Measurements from ENCODE around the gene SAFB. TPM values are rescaled to one million over a fixed set of nuclear protein-coding genes. Genes with fewer than 3 reads are reported as not detected.

Gene SAFB
- total RNA-seq, 1 donor from 2014 or later = 65.1 TPM

DNA sequence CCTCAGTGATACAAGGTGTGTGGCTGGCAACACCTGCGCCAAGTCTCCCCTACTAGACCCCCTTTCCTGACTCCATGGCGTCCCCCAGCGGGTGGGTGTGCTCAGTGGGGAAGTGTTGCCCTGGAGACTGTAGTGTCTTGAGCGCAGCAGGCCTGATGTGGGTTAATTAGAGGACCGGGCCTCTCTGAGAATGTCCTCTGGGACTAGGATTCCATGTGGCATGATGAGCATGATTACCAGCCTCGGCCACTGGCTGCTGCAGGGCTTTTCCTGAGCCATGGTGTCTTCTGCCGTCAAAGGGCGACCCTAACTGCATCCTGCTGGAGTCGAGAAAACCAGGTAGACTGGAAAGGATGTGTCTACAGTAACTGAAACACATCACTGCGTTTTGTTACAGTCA, 29.4 kb downstream of the SAFB start:
- Mint-ChIP-seq H3K9me3 (ENCODE audit: unreplicated experiment) (no peaks in the 10 kb centered on the region), H3K4me1 (ENCODE audit: low read depth, unreplicated experiment) (no peaks in the 10 kb centered on the region), H3K27ac (ENCODE audit: unreplicated experiment) (no peak overlapping the region), H3K4me3 (ENCODE audit: unreplicated experiment) (no peak overlapping the region), H3K36me3 (ENCODE audit: low read depth, unreplicated experiment) (peaks cover 33% of the 10 kb centered on the region), H3K27me3 (ENCODE audit: low read depth, unreplicated experiment) (no peaks in the 10 kb centered on the region)
- H3K4me2 ChIP-seq (ENCODE audit: low read length) = no peak overlapping the region
- no peak for FAIRE-seq
- peaks cover 64% of the 10 kb centered on the region for H3K36me3 ChIP-seq (ENCODE audit: insufficient read depth, low read length)
- H3K9ac ChIP-seq (ENCODE audit: low read length) = no peak overlapping the region
- H3K27me3 ChIP-seq (ENCODE audit: insufficient read depth, low read length) = no peaks in the 10 kb centered on the region
- H3K4me3 ChIP-seq (ENCODE audit: insufficient read depth, low read depth, low read length) = no peak overlapping the region
- no peak overlapping the region for H2AFZ ChIP-seq (ENCODE audit: low read depth, low read length)
- TF ChIP-seq EZH2 (IDR thresholded peaks at IDR 0.05; ENCODE audit: insufficient read depth, low read length) = no peak
- TF ChIP-seq, protein P1, sequence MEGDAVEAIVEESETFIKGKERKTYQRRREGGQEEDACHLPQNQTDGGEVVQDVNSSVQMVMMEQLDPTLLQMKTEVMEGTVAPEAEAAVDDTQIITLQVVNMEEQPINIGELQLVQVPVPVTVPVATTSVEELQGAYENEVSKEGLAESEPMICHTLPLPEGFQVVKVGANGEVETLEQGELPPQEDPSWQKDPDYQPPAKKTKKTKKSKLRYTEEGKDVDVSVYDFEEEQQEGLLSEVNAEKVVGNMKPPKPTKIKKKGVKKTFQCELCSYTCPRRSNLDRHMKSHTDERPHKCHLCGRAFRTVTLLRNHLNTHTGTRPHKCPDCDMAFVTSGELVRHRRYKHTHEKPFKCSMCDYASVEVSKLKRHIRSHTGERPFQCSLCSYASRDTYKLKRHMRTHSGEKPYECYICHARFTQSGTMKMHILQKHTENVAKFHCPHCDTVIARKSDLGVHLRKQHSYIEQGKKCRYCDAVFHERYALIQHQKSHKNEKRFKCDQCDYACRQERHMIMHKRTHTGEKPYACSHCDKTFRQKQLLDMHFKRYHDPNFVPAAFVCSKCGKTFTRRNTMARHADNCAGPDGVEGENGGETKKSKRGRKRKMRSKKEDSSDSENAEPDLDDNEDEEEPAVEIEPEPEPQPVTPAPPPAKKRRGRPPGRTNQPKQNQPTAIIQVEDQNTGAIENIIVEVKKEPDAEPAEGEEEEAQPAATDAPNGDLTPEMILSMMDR (IDR thresholded peaks at IDR 0.05; ENCODE audit: insufficient read depth, low read depth, low read length) = no peak
- peaks cover 9% of the 10 kb centered on the region for H3K79me2 ChIP-seq (ENCODE audit: insufficient read depth, low read length)
- no peak for DNase-seq (ENCODE audit: low read depth)
- H3K4me1 ChIP-seq (ENCODE audit: insufficient read depth, low read length) = no peaks in the 10 kb centered on the region
- H3K9me3 ChIP-seq (ENCODE audit: insufficient read depth, low read depth, low read length) = no peaks in the 10 kb centered on the region
- H4K20me1 ChIP-seq (ENCODE audit: insufficient read depth, low read length) = peaks cover 42% of the 10 kb centered on the region
- H3K27ac ChIP-seq (ENCODE audit: low read depth, low read length) = no peak overlapping the region

DNA sequence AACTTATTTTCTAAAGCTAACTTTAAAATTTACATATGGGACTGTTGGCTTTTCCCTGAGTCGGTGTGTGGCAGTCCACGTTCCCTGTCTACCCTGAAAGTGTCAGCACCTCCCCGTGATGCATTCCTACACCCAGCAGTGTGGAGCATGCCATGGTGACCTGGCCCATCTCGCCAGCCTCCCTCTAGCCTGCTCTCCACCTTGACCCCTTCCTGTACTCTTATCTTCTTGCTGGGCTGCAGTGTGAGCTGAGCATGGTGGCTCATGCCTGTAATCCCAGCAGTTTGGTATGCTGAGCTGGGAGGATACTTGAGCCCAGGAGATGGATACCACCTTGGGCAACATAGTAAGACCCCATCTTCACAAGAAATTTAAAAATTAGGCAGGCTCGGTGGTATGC, 32.0 kb downstream of the SAFB start:
- no peaks in the 10 kb centered on the region for H3K9me3 ChIP-seq (ENCODE audit: insufficient read depth, low read depth, low read length)
- DNase-seq (ENCODE audit: low read depth) (no peak), FAIRE-seq (no peak)
- peaks cover 2% of the 10 kb centered on the region for H3K79me2 ChIP-seq (ENCODE audit: insufficient read depth, low read length)
- peaks cover 55% of the 10 kb centered on the region for H3K36me3 ChIP-seq (ENCODE audit: insufficient read depth, low read length)
- no peaks in the 10 kb centered on the region for H3K9me3 Mint-ChIP-seq (ENCODE audit: unreplicated experiment)
- no peaks in the 10 kb centered on the region for H3K27me3 ChIP-seq (ENCODE audit: insufficient read depth, low read length)
- H2AFZ ChIP-seq (ENCODE audit: low read depth, low read length) = no peak overlapping the region
- H4K20me1 ChIP-seq (ENCODE audit: insufficient read depth, low read length) = peaks cover 38% of the 10 kb centered on the region
- no peak for TF ChIP-seq EZH2 (IDR thresholded peaks at IDR 0.05; ENCODE audit: insufficient read depth, low read length)
- TF ChIP-seq, protein P1 (IDR thresholded peaks at IDR 0.05; ENCODE audit: insufficient read depth, low read depth, low read length) = no peak
- no peak overlapping the region for H3K4me3 Mint-ChIP-seq (ENCODE audit: unreplicated experiment)
- no peak overlapping the region for H3K9ac ChIP-seq (ENCODE audit: low read length)
- H3K4me2 ChIP-seq (ENCODE audit: low read length) = no peak overlapping the region
- no peaks in the 10 kb centered on the region for H3K27me3 Mint-ChIP-seq (ENCODE audit: low read depth, unreplicated experiment)
- no peak overlapping the region for H3K27ac Mint-ChIP-seq (ENCODE audit: unreplicated experiment)
- H3K36me3 Mint-ChIP-seq (ENCODE audit: low read depth, unreplicated experiment) = peaks cover 29% of the 10 kb centered on the region
- no peak overlapping the region for H3K27ac ChIP-seq (ENCODE audit: low read depth, low read length)
- no peaks in the 10 kb centered on the region for H3K4me1 Mint-ChIP-seq (ENCODE audit: low read depth, unreplicated experiment)
- no peak overlapping the region for H3K4me3 ChIP-seq (ENCODE audit: insufficient read depth, low read depth, low read length)
- H3K4me1 ChIP-seq (ENCODE audit: insufficient read depth, low read length) = no peaks in the 10 kb centered on the region

DNA sequence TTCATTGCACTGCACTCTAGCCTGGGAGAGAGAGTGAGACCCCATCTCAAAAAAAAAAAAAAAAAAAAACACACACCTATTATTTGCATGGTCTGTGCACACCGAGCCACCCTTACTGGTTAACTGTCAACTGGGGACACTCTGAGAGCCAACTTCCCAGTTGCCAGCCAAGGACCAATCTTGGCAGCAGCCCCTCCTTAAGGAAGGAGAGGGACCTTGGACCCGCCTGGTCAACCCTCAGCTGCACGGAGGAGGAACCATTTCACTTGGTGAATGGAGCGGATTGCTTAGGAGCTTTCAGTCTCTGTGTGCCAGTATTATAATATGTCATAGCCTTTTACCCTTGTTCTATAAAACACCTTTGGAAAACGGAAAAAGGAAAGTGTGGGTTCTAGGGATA, 32.5 kb downstream of the SAFB start:
- FAIRE-seq = no peak
- DNase-seq (ENCODE audit: low read depth) = no peak
- H3K9me3 Mint-ChIP-seq (ENCODE audit: unreplicated experiment) = no peaks in the 10 kb centered on the region
- H3K4me3 ChIP-seq (ENCODE audit: insufficient read depth, low read depth, low read length) = no peak overlapping the region
- H4K20me1 ChIP-seq (ENCODE audit: insufficient read depth, low read length) = peaks cover 35% of the 10 kb centered on the region
- H2AFZ ChIP-seq (ENCODE audit: low read depth, low read length) = no peak overlapping the region
- no peaks in the 10 kb centered on the region for H3K4me1 ChIP-seq (ENCODE audit: insufficient read depth, low read length)
- no peak overlapping the region for H3K27ac ChIP-seq (ENCODE audit: low read depth, low read length)
- H3K4me2 ChIP-seq (ENCODE audit: low read length) = no peak overlapping the region
- H3K4me1 Mint-ChIP-seq (ENCODE audit: low read depth, unreplicated experiment) = no peaks in the 10 kb centered on the region
- no peak overlapping the region for H3K4me3 Mint-ChIP-seq (ENCODE audit: unreplicated experiment)
- TF ChIP-seq EZH2 (IDR thresholded peaks at IDR 0.05; ENCODE audit: insufficient read depth, low read length) = no peak
- TF ChIP-seq, protein P1 (IDR thresholded peaks at IDR 0.05; ENCODE audit: insufficient read depth, low read depth, low read length) = no peak
- H3K9me3 ChIP-seq (ENCODE audit: insufficient read depth, low read depth, low read length) = no peaks in the 10 kb centered on the region
- no peaks in the 10 kb centered on the region for H3K79me2 ChIP-seq (ENCODE audit: insufficient read depth, low read length)
- H3K9ac ChIP-seq (ENCODE audit: low read length) = no peak overlapping the region
- H3K36me3 ChIP-seq (ENCODE audit: insufficient read depth, low read length) = peaks cover 53% of the 10 kb centered on the region
- no peaks in the 10 kb centered on the region for H3K27me3 ChIP-seq (ENCODE audit: insufficient read depth, low read length)
- no peak overlapping the region for H3K27ac Mint-ChIP-seq (ENCODE audit: unreplicated experiment)
- no peaks in the 10 kb centered on the region for H3K27me3 Mint-ChIP-seq (ENCODE audit: low read depth, unreplicated experiment)
- H3K36me3 Mint-ChIP-seq (ENCODE audit: low read depth, unreplicated experiment) = peaks cover 28% of the 10 kb centered on the region

Data from astrocyte (in vitro differentiated cells and primary cell).